A549 treated with CORT108297 at 1 μM for 4 hours (cell line): ENCODE data around the gene WDR36. TPM values are rescaled to one million over a fixed set of nuclear protein-coding genes. Genes with fewer than 3 reads are reported as not detected.

ENCODE experiments used
- total RNA-seq: library from RNA; stranded (reverse); fragments of 200-300 nt; extraction: Qiagen RNA extraction; gene quantifications from 5 replicates; pipeline ENCODE4 v1.2.3, GENCODE V29; 2022

WDR36 gene
- 11.8 to 16.7 TPM (median 14.7 TPM) in 5 replicates for total RNA-seq

DNA sequence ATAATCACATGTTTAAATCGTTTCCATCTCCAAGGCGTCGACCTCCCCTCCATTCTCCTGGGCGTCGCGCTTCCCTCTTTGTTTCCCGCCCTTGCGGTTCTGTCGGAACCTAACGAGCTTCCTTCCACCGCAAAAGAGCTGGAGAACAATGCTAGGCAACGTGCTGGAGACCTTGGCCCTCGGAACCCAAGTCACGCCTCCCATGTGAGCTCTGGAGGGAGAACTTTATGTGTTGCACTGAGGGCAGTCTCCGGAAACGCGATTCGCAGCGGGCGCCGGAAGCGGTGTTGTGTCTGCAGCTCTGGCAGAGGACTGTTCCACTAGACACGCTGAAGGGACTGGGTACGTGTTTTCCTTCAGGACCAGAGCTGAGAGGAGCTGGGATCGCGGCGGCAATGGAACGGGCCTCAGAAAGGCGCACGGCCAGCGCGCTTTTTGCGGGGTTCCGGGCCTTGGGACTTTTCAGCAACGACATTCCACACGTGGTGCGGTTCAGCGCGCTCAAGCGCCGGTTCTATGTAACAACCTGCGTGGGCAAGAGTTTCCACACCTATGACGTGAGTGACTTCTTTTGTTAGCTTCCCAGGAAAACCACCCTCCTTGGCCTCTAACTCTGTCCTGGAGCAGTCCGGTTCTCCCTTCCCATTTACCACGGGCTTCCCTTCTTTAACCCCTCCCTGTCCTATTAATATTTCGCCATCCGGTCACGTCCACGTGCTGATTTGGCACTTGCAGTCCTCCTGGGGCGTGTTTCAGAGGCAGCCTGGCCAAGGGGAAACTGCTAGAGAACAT lies at the start of gene WDR36:
Gene WDR36 (plus strand): TSS at position 287 of the 792 bp plus-strand sequence. CDS start 109 bp downstream, at position 396.

DNA sequence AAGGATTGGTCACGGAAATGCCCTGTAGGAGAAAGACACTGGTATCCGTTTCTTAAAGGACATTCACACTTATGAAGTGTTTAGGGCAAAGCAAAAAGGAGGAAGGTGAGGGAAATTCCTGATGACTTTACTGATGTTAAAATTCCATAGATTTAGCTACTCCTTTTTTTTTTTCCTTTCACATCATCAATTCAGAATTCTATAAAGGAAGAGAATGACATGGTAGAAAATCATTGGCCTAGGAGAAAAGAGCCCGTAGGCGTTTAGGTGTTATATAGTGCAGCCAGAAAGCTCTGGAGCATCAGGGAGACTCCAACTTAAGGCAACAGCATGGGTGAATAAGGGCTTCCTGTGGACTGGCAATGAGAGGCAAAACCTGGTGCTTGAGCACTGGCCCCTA lies 20.7 kb upstream of the WDR36 start, which contains the start of gene TSLP:
Gene TSLP (plus strand): TSS at position 301 of the 400 bp plus-strand sequence. CDS start 178 bp downstream, outside the sequence.

Other genes starting within 250 kb of the WDR36 start
- not detected in 5 replicates for gene TSLP, start 20.6 kb upstream of the WDR36 start, total RNA-seq
- 0.06 to 0.11 TPM (median 0.10 TPM) in 4 of 5 replicates, not detected in the other for gene CAMK4, start 132.0 kb downstream of the WDR36 start, total RNA-seq